HuH-7 (cell line): ENCODE data around the gene SMIM35.
"Not testable (repeated sequence)": the region's sequence is repeated elsewhere in the genome, so short reads cannot be mapped to it uniquely, and the experiment has no call there.

Source experiments
- DNase-seq: peaks from one replicate; pipeline ENCODE4 v3.0.0; 2011; ENCODE audit warnings: low spot score

The SMIM35 gene

DNA sequence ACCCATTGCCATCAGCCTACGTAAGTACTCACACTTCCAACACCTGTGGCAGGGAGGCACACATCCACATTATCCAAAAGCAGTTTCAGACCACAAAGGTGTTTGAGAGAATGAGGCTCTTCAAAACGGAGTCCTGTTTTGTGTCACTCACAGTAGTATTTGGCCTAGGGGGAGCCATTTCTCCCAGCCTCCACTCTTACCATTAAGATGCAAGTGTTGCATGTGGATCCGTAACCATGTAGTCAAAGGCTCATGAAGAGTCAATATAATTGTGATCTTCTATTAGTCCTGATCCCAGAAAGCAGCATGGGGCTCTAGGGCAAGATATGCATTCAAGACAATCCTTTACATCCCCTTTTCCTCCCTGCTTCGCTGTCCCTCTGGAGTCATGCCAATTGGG, 59.1 kb downstream of the SMIM35 start:
- no peak for DNase-seq

- DNase-seq: no peak
Observed at GRCh38 chr11:118021146-118021545, 65.6 kb downstream of the SMIM35 start.

DNA sequence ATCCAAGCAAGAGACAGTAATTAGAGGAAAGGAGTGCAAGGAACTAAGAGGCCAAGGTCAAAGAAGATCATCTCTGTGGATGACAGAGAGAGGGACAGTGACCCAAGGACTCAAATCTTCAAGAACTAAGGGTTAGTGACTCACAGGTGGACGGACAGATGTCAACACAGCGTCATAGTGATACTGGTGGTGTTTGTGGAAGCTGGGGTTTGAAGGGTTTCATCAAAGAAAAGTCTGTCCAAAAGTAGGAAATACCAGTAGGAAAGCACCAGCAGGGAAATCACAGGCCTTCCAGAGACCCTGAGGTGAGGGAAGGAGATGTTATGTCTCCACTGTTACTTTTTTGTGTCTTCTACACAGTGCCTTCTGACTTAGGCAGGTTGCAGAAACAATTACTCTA, 68.4 kb downstream of the SMIM35 start:
- no peak for DNase-seq

GRCh38 chr11:118017631-118018315, 69.0 kb downstream of the SMIM35 start:
- no peak for DNase-seq

GRCh38 chr11:118017111-118017510, 69.7 kb downstream of the SMIM35 start:
- DNase-seq: no peak

DNA sequence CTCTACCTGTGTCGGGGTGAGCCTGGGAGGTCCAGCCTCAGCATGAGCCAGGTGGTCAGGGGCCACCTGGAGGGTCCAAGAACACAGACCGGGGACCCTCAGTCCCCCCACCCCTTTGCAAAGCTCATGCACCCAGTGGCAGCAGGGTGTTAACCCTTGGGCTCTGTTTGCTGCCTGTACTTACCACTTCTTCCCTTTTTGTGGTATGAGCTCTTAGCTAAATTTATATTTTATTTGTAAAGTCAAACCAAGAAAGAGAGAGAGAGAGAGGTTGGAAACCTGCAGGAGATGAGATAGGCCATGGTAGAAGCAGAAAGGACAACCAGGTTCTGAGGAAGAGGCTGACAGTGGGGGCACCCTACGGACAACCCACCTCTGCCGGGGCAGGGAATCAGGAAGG, 70.7 kb downstream of the SMIM35 start:
- DNase-seq: no peak

DNA sequence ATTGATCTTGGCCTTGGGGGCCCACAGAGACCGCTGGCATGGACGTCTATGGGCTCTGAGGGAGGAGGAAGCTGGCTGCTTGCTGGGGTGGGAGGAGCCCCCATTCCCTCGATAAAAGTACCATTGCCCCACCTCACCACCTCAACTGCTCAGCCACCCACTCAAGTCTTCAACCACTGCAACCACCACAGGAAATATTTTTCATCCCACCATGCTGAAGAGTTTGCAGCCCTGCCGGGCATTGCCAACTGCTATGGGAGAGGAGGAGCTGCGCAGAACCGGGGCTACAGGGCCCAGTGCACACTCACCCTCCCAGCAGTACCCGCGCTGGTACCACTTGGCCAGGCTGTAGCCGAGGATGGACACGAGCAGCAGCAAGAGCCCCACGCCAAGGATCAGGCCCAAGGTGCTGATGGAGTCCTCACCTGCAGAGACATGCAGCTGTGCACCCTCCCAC, 71.3 kb downstream of the SMIM35 start:
- no peak for DNase-seq

DNA sequence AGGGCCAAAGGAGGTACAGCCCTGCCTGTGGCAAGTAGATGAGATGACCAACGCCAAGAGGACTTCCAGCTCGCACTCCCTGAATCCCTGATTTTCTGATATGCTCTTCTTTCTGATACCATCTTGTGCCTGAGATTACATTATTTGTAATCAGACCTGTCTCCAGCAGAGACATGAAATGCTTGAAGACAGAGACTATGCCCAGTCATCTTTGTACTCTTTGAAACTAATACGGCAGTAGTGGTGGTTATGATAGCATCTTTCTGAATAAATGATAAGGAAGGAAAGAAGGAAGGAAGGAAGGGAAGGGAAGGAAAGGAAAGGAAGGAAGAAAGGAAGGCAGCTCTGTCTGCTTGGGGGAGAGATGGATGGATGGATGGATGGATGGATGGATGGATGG, 72.7 kb downstream of the SMIM35 start:
- DNase-seq: no peak

DNA sequence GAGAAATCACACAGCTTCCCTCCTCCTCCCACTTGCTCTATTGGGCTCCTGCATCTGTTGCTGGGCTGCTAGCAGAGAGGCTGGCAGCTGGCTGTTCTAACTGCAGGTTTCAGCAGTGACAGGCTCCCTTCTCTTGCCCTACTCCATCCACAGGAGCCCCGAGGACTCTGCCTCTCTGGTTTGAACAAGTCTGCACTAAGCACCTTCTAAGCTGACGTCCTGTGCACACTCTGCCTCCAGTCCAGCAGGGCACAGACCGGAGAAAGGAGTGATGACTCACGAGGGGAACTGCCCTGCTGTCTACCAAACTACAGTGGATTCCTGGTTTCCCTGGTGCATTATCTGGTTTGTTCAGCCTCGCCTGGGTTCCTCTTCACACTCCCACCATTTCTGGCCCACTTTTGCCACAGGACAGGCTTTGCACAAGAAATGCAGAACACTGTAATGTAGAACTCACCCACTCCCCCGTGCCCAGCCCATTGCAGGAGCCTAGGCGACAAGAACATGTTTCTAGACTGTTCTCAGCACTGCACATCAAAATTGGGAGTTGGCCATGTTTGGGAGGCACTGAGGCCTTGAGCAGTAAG, 74.6 kb downstream of the SMIM35 start:
- DNase-seq: no peak

GRCh38 chr11:118010738-118011461, 75.9 kb downstream of the SMIM35 start:
- no peak for DNase-seq

DNA sequence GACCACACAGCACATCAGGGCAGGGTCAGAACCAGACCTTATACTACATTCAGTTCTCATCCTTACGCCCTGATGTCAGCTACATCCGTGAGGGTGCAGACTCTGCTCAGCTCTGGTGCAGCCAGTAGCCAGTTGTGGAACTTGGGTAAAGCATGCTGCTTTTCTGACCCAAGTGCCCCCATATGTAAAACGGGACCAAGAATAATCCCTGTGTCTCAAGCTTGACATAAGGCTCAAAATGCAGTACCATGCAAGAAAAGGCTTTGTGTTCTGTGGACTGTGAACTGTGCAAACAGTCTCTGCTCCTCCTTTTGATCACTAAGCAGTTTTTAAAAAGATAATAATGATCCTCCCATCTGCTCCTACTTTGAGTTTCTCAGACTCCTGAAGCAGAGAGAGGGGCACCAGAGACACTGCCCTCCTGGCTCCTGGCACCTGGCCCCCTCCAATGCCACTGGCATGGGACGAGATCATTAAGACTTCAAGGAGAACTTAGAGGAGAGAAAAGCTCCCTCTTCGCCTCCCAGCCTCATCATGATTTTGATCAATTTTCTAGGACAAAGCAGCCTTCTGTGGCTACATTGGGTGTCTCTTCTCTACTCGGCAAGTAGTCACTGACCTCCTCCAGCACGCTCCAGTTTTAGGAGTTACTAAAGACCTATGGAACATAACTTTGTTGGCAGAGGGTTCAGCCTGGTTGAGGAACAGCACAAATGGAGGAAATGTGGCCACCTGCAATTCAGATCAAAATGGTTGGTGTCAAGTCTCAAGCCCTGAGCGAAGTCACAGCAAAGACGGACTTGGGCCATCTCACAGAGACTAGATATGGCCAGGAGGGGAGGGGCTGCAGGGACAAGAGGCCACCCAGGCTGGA, 76.7 kb downstream of the SMIM35 start:
- no peak for DNase-seq

DNA sequence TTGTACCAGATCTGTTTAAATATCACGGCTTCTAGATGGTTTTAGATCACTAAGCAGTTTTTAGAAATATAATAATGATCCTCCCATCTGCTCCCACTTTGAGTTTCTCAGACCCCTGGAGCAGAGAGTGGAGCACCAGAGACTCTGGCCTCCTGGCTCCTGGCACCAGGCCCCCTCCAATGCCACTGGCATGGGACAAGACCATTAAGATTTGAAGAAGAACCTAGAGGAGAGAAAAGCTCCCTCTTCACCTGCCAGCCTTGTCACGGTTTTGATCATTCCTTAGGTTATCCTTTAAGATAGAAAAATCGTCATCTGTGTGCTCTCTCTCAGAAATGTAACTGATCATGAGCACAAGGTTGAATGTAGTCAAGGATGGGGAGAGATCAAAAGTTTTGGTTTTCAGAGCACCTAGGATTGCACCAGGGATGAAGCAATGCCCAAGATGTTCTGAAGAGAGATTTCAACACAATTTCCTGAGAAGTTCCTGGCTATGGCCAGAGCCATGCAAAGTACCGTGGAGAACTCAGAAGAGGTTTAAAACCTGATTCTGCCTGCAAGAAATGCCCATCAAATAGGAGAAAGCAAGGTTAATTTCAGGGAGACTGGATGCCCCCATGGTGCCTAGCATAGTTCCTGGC, 78.4 kb downstream of the SMIM35 start:
- no peak for DNase-seq

DNA sequence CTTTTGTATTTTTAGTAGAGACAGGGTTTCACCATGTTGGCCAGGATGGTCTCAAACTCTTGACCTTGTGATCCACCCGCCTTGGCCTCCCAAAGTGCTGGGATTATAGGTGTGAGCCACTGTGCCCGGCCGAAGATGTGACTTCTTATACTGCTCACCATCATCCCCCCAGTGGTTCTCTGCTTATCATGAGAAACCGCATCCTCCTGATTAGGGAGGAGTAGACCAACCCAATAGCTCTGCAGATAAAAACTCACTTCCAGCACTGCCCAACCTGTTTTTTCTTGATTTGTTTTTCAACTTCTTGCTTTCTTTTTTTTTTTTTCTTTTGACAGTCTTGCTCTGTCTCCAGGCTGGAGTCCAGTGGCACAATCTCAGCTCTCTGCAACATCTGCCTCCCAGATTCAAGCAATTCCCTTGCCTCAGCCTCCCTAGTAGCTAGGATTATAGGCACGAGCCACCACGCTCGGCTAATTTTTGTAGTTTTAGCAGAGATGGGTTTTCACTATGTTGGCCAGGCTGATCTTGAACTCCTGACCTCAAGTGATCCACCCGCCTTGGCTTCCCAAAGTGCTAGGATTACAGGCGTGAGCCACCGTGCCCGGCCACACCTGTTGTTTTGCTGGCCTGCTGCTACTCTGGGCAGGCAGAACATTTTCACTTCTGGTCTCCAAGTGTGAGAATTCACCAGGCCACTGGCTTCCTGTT, 79.0 kb downstream of the SMIM35 start:
- DNase-seq: not testable (repeated sequence)

GRCh38 chr11:118007040-118007439, 79.7 kb downstream of the SMIM35 start:
- DNase-seq: no peak

DNA sequence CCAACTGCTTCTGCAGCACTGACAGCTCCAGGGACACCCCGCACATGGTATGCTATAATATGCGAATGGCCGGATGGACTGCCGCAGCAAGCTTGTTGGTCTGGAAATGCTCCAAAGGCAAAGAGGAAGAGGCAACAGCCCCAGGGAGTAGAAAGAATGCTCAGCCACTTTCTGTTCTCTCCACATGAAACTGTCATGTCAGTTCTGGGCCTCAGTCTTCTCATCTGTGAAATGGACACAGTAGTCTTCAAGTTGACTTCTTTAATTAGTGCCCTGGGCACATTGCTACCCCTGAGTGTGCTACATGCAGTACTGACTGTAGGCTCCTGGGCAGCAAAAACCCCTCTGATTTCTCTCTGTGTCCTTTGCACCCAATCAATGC, 80.6 kb downstream of the SMIM35 start:
- no peak for DNase-seq

DNA sequence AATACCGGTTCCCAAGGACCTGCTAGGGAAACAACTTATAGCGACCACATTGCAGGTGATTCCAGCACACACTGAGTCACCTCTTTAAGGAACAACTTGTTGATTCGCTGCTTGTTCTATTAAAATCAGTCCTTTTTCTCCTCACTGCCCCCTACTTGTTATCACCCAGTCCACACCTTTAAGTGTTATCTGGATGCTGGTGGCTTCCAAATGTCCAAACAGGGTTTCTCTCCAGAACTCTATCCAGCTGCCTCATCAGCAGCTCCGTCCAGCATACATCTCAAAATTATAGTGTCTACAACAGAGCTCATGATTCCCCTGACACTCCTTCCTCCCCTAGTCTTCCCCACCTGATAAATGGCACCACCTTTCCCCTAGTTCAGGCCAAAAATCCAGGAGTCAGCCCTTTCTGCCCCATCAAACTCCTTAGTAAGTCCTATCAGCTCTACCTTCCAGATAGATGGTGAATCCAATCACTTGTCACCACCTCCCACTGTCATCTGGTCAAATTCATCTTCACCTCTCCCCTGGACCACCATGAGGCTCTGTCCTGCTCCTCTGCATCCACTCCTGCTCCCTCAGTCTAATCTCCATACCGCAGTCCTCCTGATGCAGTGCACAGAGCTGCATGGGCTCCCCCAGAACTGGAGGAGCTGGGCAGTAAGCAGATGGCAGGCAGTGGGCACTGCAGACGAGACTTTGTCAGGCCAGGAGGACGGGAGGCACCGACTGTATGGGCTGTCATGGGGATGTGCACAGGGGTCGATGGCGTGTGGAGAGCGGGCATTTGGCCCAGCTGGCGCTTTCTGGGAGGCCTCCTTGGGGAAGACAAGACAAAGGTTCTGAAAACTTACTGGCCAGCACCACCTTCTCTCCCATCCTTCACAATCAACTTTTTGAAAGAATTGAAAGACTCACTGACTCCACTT, 81.3 kb downstream of the SMIM35 start:
- DNase-seq: no peak

- DNase-seq: no peak
Observed at GRCh38 chr11:118004543-118005223, 82.1 kb downstream of the SMIM35 start.

DNA sequence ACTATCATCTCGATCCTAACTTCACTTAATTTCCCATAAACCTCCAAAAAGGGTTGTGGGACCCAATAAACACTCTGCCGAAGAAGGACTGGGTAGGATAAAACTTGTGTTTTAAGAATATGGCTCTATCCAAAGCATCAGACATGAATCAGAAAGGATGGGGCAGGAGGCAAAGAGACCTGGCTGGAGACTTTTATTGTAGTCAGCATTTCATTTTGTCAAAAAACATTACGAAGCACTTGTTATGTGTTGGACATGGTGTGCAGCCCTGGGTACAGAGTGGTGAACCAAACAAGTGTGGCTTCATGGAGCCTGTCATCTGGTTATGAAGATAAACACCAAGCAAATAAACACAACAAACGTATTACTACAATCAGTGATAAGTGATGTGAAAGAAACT, 83.3 kb downstream of the SMIM35 start:
- no peak for DNase-seq
